GM18861 (cell line): Measurements from ENCODE around the gene SVIL.
"Not testable (repeated sequence)": the region's sequence is repeated elsewhere in the genome, so short reads cannot be mapped to it uniquely, and the experiment has no call there.

Experiments
- ATAC-seq: cut with Tn5 transposase; IDR thresholded peaks from one replicate; pipeline ENCODE4 v1.9.1; 2021; ENCODE audit not compliant: unreplicated experiment

Gene SVIL

DNA sequence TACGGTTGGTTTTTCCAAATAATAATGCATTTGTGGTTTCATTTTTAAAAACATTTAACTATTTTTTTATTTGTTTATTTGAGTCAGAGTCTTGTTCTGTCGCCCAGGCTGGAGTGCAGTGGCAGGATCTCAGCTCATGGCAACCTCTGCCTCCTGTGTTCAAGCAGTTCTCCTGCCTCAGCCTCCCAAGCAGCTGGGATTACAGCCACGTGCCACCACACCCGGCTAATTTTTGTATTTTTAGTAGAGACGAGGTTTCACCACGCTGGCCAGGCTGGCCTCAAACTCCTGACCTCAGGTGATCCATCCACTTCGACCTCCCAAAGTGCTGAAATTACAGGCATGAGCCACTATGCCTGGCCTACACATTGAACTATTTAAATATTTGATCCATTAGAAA lies 28.1 kb downstream of the SVIL start:
- not testable (repeated sequence) for ATAC-seq

DNA sequence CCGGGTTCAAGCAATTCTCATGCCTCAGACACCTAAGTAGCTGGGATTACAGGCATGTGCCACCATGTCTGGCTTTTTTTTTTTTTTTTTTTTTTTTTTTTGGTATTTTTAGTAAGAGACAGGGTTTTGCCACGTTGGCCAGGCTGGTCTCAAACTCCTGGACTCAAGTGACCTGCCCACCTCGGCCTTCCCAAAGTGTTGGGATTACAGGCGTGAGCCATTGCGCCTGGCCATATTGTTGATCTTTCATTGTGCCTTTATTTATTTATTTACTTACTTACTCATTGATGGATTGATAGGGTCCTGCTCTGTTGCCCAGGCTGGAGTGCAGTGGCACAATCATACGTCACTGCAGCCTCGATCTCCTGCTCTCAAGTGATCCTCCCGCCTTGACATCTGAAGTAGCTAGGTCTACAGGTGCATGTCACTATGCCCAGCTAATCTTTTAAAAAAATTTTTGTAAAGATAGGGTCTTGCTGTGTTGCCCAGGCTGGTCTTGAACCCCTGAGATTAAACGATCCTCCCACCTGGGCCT lies 30.4 kb downstream of the SVIL start:
- ATAC-seq: no peak

DNA sequence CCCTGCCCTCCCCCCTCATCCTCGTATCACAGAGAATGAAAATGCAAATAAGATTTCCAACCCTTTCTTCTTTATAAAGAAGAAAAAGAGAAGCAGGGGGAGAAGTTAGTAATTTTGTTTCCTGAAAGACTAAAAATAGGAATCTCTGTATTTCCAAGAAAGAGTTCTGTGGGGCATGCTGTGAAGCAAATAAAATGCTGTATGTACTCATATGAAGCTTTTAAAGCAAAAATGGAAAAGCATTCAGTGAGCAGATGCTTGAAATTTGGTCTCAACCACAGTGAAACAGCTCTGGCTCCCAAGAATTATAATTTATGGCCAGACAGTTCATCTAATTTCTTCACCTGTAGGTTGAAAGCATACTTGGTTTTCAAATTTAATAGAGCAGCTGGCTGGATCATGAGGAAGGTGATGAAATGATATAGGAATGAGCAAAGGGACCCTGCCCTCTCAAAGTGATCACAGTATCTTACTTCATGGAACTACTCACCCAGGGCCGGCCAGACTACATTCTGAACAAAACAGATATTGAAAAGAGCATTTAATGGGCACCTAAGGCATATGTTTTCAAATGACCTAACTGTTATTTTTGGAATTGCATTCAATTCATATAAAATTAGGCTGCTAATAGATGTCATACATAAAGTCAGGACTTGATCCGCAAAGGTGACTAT lies 31.4 kb downstream of the SVIL start:
- no peak for ATAC-seq

DNA sequence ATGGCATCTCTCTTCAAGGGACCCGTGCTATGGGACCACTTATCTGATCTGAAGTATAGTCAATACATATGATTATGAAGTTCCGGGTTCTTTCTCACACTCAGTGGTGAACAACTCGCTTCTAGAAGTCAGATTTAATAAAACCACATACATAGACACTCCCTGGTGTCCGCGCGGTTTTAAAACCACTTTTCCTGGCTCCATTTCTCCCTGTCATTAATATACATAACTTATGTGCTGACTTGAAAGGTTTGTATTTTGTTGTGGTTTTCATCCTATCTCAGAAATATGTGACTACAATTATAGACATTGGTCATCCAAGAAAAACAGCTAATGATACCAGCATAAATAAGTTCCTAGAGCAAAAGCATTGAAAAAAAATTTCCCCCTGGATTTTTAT lies 34.0 kb downstream of the SVIL start:
- ATAC-seq: no peak

DNA sequence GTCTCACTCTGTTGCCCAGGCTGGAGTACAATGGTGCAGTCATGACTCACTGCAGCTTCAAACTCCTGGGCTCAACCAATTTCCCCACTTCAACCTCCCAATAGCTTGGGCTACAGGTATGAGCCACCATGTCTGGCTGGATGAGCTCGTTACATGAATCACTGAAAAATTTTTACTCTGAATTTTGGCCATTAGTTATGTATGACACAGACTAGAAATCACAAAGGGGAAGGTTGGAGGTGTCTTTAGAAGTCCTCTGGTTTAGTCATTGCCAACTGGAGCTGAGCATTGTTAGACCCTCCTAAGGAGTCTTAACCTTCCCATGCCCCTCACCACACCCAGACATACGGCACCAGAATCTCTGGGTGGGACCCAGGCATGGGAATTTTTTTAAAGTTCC lies 34.7 kb downstream of the SVIL start:
- no peak for ATAC-seq

DNA sequence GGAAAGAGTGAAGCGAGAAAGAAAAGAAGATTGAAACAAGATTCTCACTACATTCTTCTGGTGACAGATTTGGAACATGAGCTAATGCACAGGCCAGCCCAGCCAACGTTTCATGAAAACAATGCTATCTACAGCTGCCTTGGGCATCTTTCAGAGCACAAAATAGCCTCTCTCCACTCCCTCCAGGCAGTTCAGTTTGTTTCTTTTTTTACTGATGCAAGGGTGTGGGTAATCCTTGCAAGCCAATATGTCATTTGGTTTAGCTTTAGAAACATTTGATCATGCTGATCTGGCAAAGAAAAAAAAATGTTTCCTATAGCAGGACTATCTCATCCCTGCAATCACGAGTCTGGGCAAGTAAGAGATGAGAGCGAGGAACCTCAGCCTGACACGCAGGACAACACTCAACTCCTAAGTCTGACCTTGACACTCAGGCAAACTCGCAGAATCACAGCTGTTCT lies 35.9 kb downstream of the SVIL start:
- no peak for ATAC-seq

DNA sequence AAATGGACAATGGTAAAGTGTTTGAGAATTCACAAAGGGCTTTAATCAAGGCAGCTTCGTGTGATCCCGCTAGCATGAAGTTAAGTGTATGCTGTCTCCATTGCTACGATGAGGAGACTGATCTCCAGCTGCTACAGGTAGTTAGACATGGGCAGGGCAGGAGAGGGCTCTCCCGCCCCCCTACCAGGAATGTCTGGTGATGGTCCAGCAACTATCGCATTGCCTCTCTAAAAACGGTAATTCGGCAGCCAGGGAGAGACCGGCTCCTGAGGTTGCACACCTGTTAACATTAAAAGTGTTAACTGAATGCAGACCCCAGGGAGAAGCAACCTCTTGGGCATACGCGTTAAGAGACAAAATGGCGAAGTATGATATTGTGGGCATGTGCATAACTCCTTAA lies 37.9 kb downstream of the SVIL start:
- no peak for ATAC-seq

DNA sequence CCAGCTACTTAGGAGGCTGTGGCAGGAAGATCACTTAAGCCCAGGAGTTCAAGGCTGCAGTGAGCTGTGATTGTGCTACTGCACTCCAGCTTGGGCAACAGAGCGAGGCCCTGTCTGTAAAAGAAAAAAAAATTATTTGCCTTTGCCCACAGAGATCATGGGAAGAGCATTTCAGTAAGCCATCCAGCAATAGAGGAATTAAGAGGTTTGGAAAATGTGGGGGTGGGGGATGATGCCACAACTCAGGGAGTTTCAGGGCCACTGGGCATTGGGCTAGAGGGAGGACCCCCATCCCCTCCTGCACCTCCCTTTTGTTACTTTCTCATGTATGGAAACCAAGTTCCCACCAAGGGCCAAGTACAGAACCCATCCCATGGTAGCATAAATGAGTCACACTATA lies 38.4 kb downstream of the SVIL start:
- no peak for ATAC-seq

DNA sequence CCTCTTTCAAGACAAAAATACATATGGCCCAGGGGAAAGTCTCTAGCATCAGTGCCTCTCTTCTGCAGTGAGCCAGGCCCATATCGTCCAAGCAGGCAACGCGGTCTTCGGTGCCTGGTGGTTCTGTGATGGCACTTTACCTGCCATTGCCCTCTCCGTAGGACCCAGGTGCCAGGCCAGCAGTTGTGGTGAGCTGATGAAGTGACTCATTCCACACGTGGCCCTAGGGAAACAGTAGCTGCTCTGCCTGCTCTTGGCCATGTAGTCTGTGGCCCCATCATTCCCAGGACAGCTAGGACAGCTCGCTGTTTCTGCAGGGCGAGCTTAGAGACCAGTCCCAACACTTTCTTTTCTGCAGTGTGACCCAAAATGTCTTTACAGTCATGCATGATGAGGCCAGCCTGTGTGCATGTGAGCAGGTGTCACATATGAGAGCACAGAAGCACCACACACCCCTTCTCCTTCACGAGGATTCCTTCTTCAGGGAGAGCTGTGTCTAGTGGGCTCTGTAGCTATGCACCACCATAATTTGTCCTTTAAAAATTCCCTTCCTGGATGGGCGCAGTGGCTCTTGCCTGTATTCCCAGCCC lies 39.0 kb downstream of the SVIL start:
- no peak for ATAC-seq

DNA sequence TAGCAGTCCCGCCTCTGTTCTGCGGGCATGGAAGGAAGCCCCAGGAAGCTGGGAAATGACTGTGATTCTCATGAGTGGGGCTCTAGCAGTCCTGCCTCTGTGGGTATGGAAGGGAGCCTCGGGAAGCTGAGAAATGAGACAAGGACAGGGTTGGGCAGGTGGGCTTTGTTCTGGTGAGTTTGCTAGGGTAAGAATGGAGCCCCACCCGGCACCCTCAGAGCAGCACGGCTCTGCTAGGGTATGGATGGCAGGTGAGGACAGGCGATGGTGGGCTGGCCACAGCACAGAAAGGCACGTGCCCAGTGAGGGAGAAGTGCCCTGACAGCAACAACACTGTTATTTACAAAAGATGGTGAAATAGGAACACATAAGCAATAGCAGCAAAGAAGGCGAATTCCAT lies 39.6 kb downstream of the SVIL start:
- ATAC-seq: no peak

DNA sequence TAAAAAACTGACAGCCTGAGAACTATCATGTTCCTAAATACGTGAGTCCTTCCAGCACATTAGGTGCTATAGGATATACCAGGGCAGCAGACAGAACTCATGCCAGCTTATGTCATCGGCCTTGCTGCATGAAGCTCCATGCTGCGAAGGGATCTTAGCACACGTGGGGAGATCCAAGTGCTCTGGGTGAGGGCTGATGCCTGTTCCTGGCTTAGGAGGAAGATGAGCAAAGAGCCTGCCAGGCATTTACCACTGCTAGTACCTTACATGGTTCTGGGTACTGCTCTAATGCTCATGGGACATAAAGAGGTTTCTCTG lies 43.2 kb downstream of the SVIL start:
- ATAC-seq: no peak

DNA sequence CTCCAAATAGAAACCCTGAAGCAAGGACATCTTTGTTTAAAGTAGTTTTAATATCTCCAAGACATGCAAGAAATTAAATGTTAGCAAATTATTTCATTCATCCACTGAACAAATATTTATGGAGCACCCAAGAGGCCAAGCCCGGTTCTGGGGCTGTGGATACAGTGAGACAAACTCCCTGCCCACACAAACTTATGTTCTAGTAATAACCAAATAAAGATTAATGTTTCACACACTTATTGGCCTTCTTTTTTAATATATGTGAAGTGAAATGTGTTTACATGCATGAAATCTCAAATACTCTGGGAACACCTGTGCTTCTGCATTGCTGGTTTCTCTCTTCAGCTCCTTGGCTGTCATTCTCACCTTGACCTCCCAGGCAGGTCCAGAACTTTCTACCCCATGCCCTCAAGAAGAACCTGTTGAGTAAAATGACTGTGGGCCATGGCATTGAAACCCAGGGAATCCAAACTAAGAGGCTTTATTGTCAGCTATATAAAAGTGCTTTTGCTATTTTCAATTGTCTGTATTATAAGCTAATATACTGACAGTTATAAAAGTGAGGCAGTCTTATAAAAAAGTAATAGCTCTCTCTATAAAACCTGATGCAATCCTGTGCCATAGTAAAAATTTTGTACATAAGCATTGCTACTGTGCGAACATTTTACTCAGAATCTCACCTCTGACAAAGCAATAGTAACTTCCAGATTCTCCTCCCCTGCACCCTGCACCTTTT lies 43.7 kb downstream of the SVIL start:
- no peak for ATAC-seq

DNA sequence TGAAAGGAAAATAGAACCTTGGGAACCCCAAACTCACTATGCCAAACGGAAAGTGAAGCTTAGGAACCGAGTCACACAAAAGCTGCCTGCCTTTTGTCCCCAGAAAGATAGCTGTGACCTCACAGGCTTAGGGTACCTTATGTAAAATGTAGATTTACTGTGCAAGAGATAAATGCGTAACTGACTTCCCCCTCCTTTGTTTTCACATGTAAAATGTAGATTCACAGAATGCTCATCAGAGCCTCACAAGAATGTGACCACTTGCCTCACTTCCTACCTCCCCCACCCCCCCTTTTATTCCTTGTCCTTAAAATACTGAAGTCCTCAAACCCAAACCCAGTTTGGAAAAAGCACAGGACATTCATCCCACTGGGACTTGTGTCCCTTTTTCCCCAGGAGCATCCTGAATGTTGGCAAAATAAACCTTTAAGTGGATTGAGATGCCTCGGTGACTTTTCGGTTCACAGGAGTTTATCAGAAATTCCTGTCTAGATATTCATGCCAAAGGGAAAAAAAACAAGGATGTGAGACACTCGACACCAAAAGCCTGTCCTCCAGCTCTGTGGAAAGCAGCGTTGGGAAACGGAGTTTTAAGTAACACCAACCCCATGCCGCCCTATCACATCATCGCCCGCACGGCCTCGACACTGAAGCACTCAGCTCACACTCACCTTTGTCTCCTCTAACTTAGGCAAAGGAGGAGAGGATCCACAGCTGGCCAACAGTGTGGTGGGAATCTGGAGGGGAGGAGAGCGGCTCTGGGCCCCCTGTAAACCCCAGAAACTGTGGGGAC lies 45.9 kb downstream of the SVIL start:
- ATAC-seq: no peak

DNA sequence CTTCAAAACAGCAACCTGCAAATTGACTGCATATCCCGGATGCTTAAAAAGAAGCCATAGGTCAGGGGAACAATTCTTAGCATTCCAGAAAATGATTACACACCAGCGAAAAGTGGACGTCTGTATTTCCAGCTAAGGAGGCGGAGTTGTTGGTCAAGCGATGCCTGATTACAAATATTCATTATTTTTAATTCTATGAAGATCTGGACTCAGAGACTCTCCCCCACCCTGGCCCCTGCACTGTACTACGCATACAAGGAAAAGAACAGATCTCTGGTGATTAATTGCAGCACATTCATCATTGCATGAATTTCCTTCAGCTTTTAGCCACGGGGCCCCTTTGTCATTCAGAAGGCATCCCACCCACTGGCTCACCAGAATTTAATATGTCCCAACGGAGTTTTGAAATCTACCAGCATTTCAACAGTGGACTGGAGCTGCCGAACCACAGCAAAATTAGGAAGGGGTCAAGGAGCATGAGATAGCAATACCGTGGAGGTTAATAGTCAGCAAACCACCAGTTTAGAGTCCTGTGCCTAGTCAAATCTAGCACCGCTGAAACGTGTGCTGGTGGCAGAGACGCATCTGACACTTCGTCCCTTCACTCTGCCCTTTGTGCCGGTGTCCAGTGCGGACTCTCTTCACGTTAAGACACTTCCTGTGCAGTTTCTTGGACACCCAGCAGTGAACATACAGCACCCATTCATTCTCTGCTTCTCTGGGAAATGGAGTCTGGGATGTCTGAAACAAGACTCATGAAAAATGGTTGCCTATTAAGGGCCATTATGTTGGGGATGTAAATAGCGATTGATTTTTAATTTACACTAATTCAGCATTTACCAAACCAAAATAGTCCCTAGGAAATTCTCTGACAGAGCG lies 46.8 kb downstream of the SVIL start:
- ATAC-seq: not testable (repeated sequence)

DNA sequence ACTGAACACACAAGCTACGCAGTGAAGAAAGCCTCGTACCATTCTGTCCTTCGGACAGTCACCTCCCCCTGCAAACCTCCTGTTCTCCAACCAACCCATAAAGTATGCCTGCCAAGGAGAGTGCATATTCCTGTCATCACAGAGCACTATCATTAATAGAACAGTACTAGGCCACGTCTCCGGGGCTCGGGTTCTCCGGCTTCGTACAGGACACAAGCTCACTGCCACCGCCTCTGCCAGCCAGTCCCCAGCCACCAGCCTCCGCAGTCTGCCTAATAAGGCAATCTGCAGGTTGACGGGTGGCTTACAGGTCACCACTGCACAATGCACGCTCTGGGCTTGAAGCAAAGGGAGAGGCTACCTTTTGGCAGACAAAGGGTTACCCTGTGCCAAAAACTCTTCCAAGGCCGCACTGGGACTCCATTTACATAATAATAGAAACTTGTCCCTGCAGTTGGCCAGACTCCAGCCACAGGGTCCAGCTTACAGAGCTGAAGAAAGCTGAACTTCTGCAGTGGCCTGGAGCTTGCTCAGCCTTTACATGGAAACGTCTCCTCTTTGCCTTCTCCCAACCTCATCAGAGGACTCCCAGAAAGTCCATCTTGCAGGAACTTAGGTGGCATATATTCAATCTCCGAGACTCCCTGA lies 47.5 kb downstream of the SVIL start:
- ATAC-seq: not testable (repeated sequence)

DNA sequence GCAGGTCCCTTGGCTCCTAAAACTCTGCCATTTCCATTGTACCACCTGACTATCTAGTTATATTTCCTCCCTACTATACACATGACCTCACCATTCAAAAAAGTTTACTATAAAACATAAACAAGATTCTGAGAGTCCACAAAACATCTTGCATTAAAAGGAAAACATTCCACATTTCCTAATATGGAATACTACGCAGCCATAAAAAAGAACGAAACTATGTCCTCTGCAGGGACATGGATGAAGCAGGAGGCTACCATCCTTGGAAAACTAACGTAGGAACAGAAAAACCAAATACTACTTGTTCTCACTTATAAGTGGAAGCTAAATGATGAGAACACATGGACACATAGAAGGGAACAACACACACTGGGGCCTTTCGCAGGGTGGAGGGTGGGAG lies 48.3 kb downstream of the SVIL start:
- ATAC-seq: no peak

DNA sequence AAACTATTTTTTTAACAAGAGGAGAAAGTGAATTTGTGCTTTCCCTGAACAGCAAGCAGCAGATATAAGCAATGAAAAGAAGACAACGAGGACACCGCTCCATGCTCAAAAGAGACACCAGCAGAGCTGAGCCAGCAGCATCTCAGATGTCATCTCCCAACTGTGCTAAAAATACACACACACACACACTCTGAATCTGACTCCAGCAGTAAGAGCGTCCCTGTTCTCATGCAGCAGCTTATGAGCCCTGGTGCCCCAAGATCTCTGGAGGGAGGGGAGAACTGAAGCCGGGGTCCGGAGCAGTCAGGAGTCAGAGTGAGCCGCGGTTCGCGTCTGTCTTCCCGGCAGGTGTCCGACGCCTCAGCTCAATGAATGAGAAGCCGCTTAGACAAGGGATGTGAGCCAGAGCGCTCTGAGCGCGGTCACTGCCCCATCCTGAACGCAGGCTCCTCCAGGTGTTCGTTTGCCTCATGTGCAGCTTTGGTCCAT lies 49.2 kb downstream of the SVIL start:
- ATAC-seq: no peak

DNA sequence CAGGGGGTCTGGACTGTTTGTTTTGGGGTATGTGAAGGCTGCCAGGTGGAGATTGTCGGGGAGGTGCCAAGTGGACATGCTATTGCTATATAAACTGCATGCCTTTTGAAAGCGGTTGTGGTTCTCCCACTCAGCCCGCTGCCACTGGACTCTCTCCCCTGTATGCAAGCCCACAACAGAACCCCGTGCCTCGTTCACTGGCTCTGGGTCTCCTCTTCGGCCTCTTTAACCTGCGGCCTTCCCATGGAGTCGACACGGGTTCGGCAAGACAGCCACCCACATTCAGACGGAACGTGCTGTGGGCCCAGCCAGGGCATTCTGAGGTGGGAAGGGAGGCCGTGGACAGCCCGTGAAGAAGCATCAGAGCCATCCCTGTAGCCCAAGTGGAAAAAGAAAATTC lies 50.3 kb downstream of the SVIL start:
- no peak for ATAC-seq

DNA sequence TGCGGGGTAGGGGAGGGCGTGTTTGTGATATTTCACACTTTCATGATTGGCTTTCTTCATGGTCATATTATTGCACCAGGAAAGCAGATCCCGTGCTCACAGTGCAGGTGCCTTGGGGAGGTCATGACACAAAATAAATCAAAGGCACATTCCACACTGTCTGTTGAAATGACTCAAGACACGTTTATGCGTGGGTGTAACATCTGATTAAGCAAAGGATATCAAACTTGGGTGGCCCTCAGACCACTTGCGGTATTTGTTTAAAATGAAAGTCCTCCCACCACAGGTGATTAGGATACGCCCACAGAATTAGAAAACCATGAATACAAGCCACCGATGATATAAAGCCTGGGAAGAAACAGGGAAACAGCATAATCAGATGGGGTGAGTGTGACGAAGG lies 51.1 kb downstream of the SVIL start:
- no peak for ATAC-seq

DNA sequence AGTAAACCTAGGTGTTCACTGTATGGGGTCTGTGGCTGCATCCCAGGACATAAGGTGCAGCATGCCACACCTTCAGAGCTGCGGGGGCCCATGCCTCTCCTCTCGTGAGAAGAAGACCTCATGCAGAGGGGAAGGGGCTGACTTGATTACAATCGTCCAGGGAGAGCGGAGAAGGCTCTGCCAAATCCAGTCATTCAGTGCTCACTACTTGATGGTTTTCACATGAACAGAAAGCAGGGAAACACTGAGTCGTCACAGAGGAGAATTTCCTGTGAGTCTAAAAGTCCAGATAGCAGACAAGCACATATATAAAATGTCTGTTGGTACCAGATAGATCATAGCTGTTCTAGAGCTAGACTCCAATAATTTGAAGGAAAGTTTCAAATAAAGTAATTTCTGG lies 52.0 kb downstream of the SVIL start:
- not testable (repeated sequence) for ATAC-seq
